NCI-H2196 (cell line): ENCODE data around the gene B9D2.

Experiments used
- DNase-seq: peaks from one replicate; lab custom pipeline; 2025; ENCODE audit not compliant: unreplicated experiment; lab: John Stamatoyannopoulos, UW

B9D2 gene

DNA sequence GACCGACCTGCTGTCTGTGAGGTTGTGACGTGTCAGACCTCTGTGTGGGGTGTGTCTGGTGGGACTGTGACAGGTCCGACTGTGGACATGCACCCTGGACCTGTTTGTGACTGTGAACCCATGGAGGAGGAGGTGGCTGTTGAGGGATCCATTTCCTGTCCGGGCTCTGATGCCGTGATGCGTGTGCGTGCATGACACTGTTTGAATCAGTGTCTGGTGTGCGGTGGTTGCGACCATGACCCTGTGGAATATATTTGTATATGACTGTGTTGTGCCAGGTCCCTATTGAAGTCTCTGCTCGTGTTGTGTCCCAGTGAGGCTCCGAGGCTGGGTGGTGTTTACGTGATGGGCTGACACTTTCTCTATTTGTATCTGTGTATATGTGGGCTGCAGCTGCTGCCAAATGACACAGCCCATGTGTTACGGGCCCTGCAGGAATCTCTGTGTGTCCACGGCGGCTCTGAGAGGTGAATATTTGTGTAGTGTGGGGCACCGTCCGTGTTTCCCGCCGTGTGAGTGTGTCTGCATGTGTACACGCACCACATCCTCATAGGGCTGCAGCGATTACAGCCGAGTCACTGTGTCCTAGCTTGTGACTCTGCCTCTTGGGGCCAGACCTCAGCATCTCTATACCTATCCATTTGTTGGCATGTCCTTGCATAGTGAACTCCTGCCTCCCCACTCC, 35.6 kb downstream of the B9D2 start:
- DNase-seq, result no peak

DNA sequence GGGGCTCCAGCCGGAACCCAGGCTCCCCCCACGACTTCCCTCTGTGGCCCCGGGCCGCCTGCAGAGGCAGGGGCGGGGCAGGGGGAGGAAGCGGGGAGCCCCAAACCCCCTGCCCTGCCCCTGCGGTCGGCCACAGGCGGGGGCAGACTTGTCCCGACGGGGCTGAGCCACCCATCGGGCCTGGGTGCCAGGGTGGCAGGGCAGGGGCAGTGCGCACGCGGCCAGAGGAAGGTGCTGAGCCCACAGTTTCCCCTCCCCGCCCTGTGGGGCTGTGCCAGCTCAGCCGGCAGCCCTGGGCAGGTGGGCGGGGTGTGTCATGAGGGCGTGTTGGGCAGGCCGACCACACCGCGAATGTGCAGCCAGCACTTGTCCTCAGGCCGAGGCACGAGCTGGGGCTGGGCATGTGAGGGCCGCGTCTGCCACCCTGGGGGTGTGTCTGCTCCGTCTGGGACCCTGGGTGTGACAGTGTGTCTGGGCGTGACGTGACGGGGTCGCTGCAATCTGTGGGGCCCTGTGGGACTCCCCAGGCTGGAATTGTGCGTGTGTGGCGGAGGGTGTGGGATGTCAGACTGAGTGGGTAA, 36.3 kb downstream of the B9D2 start:
- DNase-seq, result peak; percentile 34

DNA sequence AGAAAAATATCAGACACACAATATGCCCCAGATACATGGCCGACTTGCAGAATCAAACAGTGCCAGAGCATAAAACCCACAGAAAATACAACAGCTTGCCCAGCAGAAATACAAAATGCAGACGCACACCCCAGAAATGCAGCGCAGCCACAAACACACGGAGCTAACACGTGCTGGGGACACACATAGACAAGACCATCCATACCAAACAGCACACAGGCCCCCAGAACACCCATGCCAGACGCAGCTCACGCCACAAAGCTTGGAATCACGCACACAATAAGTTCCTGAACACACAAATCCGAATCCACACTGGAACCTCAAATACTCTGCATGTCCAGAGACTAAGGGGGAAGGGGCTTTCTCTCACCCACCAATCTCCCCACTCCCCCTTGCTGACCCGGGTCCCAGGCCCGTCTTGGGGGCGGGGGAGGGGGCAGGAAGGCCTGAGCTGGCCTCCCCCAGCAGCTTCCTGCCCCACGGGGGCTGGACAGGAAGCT, 36.8 kb downstream of the B9D2 start:
- DNase-seq, result no peak

DNA sequence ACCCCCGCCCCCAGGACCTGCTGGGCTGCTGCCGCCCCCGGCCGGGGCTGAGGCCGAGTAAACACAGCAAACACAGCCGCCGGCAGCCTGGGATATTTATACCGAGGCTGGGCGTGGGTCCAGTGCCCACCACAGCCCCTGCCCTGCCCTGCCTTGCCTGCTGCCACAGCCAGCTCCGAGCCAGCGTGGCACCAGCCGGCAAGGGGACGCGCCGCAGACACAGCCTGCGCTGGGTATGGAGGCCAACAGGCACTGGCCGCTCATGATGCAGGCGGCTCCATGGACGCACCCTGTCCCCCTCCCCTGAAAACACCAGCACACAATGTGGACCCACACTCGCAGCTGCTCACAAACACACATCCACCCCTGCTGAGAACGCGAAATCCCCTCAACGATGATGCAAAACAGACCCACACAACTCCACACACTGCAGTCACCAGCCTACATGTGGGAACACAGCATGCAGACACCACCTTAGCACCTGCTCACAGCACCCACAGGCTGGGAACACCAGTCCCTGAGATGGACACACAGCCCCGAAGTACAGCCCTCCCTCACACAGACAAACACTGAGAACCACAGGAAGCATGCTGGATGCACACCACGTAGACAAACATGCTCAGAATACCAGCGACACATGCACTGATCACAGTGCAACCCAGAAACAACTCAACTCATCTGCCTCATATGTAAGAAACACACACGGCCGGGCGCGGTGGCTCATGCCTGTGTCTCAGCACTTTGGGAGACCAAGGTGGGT, 37.8 kb downstream of the B9D2 start:
- no peak for DNase-seq

DNA sequence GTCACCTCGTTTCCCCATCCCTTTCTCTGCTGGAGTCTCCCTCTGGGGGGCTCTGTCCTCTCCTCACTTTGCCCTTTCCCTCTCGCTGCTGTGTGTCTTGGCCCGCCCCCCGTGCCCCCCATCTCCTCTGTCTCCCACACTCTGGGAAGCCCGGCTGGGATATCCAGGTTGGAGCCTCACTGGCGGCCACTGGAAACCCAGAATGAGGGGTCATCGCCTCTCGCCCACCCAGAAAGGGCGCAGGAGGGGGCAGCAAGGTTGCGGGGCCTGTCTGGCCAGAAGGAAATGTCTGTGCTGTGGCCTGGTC, 38.4 kb downstream of the B9D2 start:
- no peak for DNase-seq

DNA sequence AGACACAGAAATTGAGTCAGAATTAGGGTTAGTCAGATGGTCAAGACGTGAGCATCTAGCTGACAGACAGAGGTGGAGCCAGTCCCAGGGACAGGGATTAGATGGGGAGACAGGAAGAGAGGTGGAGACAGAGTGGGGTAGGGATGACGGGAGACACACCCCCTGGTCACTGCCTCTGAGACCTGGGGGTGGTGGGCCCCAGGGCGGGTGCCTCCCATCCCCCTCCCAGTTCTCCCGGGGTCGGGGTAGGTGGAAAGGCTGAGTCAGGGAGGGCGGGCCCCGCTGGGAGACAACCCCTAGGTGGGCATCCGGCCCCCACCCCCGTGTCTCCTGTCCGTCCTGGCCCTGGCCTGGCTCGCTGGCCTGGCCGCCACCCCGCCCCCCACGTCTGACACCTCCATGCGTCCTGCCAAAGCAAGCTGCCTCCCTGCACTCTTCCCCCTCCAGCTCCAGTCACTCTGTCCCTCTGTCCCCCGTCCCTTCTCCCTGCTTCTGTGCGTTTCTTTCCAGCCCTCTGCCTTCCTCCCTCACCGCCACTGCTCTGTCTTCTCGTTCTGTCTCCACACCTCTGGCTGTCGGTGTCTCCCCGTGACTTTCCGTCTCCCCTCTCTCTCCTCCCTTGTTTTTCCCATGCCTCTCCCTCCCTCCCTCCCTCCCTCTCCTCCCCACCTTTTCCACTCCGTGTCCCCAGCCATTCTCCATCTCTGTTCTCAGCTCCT, 38.9 kb downstream of the B9D2 start:
- DNase-seq, result no peak

DNA sequence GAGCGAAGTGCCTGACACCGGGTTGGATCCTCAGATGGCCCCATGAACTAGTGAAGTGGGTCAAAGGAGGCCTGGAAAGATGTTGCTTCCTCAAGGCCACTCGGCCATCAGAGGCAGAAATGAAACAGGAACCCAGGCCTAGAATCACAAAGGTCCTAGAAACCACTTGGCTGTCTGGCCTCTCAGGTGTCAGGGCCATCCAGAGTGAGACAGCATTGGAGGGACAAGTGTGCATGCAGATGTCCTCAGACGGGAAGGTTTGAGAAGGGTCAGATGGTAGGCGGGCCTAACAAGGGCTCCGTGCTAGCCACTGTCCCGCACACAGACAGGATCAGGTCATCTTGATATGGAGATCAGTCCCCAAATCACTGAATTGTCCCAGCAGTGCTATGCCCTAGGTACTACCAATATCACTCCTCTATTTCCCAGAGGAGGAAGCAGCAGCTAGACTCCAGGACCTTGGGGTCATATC, 39.7 kb downstream of the B9D2 start:
- DNase-seq, result no peak

DNA sequence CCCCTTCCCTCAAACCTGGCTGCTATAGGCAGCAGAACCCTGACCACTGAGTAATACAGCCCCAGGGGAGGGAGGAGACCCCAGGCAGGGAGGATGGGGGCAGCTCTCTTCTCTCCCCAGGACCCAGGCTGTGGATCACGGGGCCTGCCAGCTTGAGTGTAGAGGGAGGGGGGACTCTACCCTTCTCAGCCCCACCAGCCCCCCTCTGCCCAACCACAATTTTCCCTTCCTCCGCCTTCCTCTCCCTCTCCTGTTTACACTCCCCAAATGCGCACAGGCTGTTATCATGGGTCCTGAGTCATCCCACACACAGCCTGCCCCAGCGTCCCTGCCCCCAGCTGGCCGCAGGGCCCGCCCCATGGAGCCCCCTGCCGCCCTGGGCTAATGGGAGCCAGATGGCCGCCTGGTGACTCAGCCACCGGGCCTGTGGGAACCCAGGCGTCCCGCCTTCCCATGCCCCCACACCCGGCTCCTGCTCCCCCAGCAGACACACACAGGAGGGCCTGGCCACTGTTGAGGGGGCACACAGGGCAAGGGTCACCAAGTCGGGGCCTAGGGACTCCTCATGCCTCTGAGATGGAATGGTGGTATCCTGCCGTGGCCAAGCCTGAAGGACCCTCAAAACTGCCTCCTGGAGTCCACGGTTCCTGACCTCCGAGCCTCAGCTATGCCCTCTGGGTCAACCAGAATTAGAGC, 40.4 kb downstream of the B9D2 start:
- DNase-seq, result no peak

DNA sequence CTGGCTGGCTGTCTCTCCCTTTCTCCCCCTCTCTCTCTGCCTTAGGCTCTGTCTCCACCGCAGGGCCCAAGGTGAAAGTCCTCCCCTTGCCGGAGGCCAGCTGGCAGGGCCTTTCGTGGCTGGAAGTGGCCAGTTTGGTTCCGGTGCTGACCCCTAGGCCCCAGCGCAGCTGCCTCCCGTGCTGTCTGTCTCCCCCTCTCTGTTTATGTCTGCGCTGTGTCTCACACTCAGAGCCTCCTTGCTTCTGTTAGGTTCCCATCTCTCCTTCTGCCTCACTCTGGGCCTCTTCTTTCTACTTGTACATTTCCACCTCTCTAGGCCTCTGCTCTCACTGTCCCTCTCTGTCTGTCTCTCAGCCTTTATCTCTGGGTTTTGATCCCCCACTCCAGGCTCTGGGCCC, 40.9 kb downstream of the B9D2 start:
- no peak for DNase-seq

DNA sequence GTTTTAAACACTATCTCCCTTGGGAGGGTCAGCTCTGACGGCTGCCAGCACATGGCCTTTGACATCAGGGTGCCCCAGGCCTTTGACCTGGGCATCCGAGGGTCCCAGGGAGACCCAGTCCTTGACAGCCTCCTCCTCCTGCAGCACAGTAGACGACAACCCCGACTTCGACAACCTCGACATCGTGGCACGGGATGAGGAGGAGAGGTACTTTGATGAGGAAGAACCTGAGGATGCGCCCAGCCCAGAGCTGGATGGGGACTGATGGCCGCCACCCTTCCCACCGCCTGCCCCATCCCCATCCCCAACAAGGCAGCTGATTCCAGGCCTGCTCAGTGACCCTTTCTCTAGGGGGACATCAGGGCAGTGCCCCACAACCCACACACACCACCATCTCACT, 41.5 kb downstream of the B9D2 start:
- DNase-seq, result no peak

DNA sequence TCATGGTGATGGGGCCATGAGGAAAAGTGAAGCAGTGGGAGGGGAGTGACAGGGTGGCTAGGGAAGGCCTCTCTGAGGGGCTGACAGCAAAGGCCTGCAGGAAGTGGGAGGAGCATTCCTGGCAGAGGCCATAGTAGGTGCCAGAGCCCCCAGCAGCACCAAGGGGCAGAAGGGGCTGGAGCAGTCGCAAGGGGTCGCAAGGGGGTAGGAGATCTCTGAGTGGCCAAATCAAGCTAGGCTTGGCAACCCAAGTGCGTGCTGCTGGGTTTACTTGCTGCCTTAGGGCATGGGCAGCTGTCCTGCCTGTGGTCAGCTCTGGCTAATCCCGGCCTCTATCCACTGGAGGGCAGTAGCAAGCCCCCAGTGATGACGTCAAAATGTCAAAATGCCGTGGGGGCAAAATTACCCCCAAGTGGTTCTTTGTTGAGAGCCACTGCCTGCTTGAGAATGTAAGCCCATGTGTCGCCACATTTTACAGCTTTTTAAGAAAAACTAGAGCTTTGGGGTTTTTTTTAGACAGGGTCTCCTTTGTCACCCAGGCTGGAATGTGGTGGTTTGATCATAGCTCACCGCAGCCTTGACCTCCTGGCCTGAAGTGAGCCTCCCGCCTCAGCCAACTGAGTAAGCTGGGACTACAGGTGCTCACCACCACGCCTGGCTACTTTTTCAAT, 42.2 kb downstream of the B9D2 start:
- peak; percentile 22 for DNase-seq

DNA sequence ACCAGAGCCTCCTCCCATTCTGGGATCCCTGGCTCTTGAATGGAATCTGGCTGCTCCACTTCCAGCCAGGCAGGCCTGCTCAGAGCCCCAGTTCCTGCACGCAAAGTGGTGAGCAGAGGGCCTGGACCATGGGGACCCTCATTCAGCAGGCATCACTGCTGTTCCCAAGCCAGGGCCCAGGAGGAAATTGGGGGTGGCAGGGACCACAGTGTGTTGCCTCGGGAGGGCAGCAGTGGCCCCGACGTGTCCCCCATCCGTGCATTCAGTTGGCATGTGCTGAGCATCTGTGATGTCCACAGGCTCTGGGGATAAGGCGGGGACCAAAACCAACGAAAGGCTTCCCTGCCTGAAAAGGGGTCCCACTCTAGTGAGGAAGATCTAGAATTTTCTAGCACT, 42.7 kb downstream of the B9D2 start:
- DNase-seq, result no peak

DNA sequence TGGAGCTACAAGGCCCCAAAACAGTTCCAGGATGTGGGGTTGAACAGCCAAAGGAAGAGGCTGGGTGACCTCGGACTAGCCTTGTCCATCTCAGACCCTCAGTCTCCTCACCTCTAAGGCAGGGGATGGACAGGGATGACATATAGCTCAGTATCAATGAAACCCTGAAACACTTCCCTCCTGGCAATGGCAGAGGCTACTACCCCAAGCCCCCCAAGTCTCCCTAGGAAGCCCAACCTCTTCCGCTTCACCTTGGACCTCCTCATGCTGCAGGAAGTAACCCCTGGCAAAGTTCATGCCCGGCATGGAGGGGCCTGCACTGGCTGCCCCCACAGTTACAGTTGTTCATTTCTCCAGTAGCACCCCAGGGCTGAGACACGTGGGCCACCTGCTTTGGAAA, 43.4 kb downstream of the B9D2 start:
- no peak for DNase-seq

DNA sequence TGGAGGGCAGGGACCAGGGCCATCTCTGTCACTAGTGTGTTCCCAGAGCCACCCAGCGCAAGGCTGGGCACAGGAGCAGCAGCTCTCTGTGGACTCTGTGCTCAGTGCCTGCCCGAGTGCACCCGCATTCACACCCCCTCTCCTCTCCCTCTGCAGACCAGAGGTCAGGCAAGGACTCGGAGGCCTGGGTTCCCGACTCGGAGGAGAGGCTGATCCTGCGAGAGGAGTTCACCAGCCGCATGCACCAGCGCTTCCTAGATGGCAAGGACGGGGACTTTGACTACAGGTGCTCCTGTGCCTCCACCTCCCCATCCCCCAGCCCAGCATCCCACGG, 43.8 kb downstream of the B9D2 start:
- no peak for DNase-seq

DNA sequence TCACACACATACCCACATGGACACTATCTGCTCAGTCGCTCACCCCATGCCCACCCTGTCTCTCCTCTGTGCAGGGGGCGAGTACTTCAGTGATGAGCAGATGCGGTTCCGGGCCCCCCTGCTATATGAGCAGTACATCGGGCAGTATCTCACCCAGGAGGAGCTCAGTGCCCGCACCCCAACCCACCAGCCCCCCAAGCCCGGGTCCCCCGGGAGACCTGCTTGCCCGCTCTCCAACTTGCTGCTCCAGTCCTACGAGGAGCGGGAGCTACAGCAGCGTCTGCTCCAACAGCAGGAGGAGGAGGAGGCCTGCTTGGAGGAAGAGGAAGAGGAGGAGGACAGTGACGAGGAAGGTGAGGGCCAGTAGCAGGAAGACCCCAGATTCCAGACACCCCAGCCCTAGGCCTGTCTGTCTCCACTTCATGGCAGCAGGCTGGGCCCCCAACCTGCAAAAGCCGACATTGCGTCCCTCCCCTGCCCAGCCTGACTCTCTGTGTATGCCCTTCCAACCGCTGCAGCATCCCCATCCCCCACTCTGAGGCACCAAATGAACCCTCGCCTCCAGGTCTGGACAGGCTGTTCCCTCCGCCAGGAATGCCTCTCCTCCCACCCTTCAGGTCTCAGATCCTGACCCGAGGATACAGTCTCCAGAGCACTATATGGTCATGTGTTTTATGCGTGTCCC, 44.3 kb downstream of the B9D2 start:
- no peak for DNase-seq

DNA sequence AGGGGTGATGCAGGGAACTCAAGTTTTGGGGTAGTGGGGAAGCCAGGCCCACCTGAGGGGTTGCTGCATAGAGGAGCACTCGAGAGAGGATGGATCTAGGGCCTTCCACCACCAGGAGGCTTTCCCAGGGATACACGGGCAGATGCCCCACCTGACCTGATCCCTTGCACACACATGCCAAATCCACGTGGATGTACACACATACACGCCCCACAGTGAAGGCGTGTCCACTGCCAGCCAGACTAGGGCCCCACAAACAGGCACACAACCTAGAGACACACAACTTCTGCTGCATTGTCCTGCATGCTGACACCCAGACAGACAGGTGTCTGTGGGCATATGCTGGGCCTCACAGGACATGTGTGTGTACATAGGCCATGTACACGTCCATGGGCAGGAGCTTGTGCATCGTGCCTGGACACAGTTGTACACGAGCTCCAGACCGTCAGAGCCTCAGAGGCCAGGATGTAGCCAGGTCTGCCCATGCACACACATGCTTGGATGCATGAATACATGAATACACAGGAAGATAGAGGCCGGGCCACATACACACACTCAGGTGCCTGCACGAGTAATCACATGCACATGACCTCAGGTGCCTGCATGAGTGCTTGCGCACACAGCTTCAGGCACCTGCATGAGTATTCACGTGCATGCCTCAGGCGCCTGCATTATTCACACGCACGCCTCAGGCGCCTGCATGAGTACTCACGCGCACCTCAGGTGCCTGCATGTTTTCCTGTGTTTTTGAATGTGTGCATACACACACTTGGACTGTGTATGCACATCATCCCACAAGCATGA, 45.1 kb downstream of the B9D2 start:
- DNase-seq, result no peak

DNA sequence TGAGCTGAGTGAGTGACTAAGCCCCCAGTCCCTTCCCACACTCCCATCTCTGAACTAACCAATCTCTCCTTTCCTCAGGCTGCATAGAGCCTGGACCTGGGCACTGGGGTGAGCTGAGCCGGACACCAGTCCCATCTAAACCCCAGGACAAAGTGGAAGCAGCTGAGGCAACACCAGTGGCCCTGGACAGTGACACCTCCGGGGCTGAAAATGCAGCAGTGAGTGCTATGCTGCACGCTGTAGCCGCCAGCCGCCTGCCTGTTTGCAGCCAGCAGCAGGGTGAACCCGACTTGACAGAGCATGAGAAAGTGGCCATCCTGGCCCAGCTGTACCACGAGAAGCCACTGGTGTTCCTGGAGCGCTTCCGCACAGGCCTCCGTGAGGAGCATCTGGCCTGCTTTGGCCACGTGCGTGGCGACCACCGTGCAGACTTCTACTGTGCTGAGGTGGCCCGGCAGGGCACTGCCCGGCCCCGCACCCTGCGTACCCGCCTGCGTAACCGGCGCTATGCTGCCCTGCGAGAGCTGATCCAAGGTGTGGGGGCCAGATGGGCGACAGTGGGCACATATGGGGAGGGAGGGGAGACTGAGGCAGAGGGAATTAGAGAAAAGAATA, 47.5 kb downstream of the B9D2 start:
- no peak for DNase-seq

DNA sequence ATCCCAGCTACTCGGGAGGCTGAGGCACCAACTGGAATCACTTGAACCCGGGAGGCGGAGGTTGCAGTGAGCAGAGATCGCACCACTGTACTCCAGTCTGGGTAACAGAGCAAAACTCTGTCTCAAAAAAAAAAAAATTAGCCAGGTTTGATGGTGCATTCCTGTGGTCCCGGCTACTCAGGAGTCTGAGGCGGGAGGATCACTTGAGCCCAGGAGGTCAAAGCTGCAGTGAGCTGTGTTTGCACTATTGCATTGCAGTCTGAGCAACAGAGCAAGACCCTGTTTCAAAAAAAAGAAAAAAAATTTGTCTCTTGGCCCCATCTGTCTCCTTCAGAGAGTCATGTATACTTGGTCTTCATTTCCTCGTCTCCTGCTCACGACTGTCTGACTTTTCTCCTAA, 52.3 kb downstream of the B9D2 start:
- DNase-seq, result no peak

DNA sequence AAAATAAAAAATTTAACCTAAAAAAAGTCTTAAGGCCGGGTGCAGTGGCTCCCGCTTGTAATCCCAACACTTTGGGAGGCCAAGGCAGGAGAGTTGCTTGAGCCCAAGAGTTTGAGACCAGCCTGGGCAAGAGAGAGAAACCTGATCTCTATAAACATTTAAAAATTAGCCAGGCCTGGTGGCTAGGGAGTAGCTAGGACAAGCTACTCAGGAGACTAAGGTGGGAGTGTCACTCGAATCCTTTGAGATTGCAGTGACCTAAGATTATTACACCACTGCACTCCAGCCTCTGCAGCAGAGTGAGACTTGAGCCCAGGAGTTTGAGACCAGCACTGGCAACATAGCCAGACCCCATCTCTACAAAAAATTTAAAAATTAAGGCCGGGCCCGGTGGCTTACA, 52.9 kb downstream of the B9D2 start:
- no peak for DNase-seq
